Lower leg skin (tissue), 4 donors: Measurements from ENCODE around the gene SLC22A6. TPM values are rescaled to one million over a fixed set of nuclear protein-coding genes. Genes with fewer than 3 reads are reported as not detected.
A peak's percentile ranks its signal among the peaks of the same experiment; 100 is the strongest.

Experiments used
- DNase-seq, 2 donors: peaks; one replicate each; pipeline ENCODE4 v3.0.0-alpha.2; 2019; ENCODE audit warnings: low spot score in 2 of 2
- H3K4me3 ChIP-seq: fragments of 200-600 bp; sonication (generic); 2 replicates; pipeline ENCODE4 v1.5.1; 2017; ENCODE audit warnings: mild to moderate bottlenecking, low read depth; ENCODE audit not compliant: poor library complexity, severe bottlenecking
- POLR2A ChIP-seq, 2 donors: fragments of 450-650 bp; IDR thresholded peaks; one replicate each; pipeline ENCODE4 v1.6.1; 2016 to 2017; ENCODE audit warnings: antibody characterized with exemption in 2 of 2, mild to moderate bottlenecking in 1 of 2, moderate library complexity in 1 of 2
- WGBS, 2 donors: methylation state at CpG; one replicate each; pipeline ENCODE4 v1.1.5; 2018; 5-methylcytosine and 5-hydroxymethylcytosine counted together
- intact Hi-C: fragments of 100-400 bp; cut with DNase I; formaldehyde crosslinking; loops from one replicate; pipeline ENCODE4 v1.15.0; 2023; ENCODE audit warnings: low total_unique reads
- total RNA-seq, 4 donors: library from RNA; depleted of rRNA; stranded (reverse); fragments of >200 nt; gene quantifications; one replicate each; pipeline ENCODE4 v1.1.0, GENCODE V29; 2016
- TF ChIP-seq, protein P1 (sequence below), 3 donors: fragments of 450-650 bp; IDR thresholded peaks; one replicate each; pipeline ENCODE4 v1.5.1; 2016; ENCODE audit warnings: antibody characterized with exemption in 3 of 3, mild to moderate bottlenecking in 3 of 3, moderate library complexity in 2 of 3

SLC22A6 gene
- total RNA-seq, 4 donors from 2014 or later, result not detected

DNA sequence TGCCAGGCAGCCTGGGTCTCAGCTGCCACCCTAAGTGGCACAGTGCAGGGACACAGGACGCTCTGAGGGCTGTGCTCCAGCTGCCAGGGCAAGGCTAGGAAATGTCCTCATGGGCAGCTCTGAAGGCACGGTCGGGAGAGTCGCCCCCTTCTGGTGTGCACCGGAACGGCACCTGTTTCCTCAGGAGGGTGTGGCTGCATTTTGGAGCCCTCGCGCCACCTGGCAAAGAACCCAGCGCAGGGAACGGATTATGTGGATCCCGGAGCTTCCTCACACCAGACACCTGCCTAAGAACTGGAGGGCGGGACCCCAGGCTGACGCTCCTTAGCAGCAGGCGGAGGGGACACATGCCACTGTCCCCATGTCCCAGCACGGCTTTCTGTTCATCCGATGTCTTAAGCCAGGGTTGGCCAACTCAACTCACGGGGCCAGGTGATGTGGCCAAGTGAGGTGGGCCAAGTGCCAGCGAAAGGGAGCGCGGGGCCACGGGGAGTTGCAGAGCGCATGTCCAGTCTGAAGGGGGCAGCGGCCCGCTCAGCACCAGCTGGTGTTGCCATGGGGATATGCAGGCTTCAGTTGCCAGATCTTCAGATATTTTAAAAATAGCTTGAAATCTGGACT lies 36.0 kb upstream of the SLC22A6 start:
- WGBS, 2 donors, result 40 to 52% methylated on average over 16 to 24 of the region's 24 CpGs
- TF ChIP-seq, protein P1, sequence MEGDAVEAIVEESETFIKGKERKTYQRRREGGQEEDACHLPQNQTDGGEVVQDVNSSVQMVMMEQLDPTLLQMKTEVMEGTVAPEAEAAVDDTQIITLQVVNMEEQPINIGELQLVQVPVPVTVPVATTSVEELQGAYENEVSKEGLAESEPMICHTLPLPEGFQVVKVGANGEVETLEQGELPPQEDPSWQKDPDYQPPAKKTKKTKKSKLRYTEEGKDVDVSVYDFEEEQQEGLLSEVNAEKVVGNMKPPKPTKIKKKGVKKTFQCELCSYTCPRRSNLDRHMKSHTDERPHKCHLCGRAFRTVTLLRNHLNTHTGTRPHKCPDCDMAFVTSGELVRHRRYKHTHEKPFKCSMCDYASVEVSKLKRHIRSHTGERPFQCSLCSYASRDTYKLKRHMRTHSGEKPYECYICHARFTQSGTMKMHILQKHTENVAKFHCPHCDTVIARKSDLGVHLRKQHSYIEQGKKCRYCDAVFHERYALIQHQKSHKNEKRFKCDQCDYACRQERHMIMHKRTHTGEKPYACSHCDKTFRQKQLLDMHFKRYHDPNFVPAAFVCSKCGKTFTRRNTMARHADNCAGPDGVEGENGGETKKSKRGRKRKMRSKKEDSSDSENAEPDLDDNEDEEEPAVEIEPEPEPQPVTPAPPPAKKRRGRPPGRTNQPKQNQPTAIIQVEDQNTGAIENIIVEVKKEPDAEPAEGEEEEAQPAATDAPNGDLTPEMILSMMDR (IDR thresholded peaks at IDR 0.05), result no peak
- TF ChIP-seq POLR2A (IDR thresholded peaks at IDR 0.05), result no peak
- H3K4me3 ChIP-seq, result no peak overlapping the region
- peak in 1 of 2 donors; percentile 75 for DNase-seq
- intact Hi-C loops, result no loop called here

DNA sequence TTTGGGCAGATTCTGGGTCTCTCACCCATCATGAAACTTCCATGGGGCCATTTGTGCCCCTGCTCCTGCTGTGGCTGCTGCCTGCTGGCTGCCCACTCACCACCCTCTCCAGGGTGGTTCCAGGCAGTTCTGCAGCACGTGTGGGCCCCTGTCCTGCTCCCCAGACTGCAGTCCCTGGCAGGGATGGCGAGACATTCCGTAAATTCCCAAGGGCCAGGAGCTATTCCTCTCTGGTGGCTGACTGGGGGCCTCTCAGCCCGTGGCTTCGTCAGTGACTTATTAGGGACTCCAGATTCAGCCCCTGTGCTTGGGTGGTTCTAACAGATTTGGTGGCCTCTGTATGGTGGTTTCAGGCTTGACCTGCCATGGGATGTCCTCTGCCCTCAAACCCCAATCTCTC lies 34.7 kb upstream of the SLC22A6 start:
- DNase-seq, result no peak
- WGBS, 2 donors, result 78 to 83% methylated on average over 5 of the region's 5 CpGs
- intact Hi-C loops, result no loop called here
- TF ChIP-seq, protein P1 (IDR thresholded peaks at IDR 0.05), result no peak
- TF ChIP-seq POLR2A (IDR thresholded peaks at IDR 0.05), result no peak
- H3K4me3 ChIP-seq, result no peak overlapping the region

DNA sequence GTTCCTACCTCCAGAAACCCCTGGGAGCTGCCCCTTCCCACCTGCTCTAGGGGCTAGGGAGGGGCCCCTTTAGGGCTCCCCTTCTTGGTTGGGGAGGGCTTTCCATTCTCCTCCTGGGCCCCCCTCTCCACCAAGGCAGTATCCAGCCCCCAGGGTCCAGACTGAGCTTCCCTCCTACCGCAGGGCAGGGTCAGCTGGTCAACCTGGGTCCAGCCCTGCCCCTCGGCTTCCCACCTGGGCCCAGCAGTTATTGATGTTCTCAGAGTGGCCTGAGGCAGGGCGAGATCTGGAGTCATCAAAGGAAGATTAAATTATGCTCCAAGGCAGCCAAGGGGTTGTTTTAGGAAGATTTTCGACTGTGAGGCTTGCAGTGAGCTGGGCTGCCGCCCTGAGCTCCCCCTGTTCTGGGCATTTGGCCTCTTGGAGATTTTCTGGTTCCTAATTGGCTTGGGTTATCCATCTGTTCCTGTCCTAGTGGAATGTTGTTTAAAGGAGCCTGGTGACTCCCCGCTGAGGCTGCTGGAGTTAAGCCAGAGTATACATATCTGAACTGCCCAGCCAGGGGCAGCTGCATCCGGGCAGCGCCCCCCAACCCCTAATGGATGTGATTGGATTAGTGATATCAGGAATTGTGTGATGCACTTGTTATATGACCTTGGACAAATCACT lies 32.7 kb upstream of the SLC22A6 start:
- TF ChIP-seq POLR2A (IDR thresholded peaks at IDR 0.05), result no peak
- TF ChIP-seq, protein P1 (IDR thresholded peaks at IDR 0.05), result no peak
- H3K4me3 ChIP-seq, result no peak overlapping the region
- peak in 1 of 2 donors; percentile 68 for DNase-seq
- 41 to 47% methylated on average over 8 of the region's 8 CpGs for WGBS, 2 donors
- intact Hi-C loops, result no loop called here

DNA sequence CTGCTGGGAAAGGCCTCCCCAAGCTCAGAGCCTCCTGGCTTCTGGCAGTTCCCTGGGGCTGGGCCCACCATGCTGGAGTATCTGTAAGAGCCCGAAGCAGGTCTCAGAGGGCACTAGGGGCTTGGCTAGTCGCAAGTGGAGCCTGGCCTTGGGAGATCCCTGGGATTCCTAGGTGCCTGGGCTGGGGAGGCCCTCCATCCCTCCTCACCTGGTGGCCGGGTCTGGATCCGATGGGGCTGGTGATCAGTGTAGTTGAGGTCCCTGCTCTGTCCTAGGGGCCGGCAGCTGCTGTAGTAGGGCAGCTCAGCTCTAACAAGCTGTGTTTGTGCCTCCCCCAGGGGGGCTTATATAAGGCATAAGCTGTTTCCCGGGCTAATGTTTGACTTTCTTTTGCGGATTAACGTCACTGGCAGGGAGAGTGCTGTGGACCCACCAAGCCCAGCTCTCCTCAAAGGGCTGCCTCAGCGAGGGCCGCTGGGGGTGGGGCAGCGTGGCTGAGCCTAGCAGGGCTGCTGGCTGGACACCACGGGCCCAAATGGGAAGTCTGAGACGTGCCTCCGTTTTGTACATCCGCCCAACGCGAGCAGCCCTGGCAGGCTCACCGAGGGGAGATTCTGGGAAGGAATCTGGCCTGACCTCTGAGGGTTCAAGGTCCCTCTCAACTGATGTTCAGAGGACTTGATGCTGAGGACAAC lies 30.9 kb upstream of the SLC22A6 start, which contains the start of gene SLC22A8:
Gene SLC22A8, minus strand, starts transcription at position 321 of the 695 bp plus-strand sequence. CDS start 883 bp downstream, outside the sequence.
- intact Hi-C loops, result no loop called here
- H3K4me3 ChIP-seq, result no peak within 1 kb of the TSS
- TF ChIP-seq, protein P1 (IDR thresholded peaks at IDR 0.05), result no peak
- no peak for TF ChIP-seq POLR2A (IDR thresholded peaks at IDR 0.05)
- 67 to 75% methylated on average over 15 to 16 of the region's 18 CpGs for WGBS, 2 donors
- DNase-seq, result peak in 1 of 2 donors; percentile 73

DNA sequence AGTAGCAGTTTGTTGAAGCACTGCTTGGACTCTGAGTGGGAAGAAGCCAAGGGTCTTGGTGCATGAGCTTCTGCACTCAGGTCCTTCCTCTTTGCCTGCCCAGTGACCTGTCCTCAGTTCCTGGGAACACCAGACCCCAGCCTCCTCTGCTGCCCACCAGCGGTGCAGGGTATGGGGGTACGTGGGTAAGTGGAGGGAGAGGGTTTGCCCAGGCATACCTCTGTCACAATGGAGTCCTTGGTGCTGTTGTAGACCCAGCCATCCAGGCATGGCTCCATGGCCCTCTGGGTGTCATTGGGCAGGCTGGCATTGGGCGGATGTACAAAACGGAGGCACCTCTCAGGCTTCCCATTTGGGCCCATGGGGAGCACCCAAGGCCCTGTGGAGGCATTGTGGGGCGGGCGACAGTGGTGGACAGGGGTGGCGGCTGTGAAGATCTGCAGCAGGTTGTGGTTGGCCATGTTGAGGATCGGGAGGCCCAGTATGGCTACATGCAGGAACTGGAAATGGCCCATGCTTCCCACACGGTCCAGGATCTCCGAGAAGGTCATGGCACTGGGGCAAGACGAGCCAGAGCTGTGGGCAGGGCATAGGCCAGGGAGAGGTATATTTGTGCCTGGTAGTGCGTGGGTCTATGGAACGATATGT lies 29.8 kb upstream of the SLC22A6 start:
- intact Hi-C loops, result no loop called here
- peak in 1 of 2 donors; percentile 82 for DNase-seq
- TF ChIP-seq, protein P1 (IDR thresholded peaks at IDR 0.05), result no peak
- TF ChIP-seq POLR2A (IDR thresholded peaks at IDR 0.05), result no peak
- 86 to 93% methylated on average over 13 of the region's 13 CpGs for WGBS, 2 donors
- H3K4me3 ChIP-seq, result no peak overlapping the region
